ENCODE results near the gene TNPO3. TPM values are rescaled to one million over a fixed set of nuclear protein-coding genes. Genes with fewer than 3 reads are reported as not detected.

Gene TNPO3
- total and polyA plus RNA-seq, 10 of the 15 experiments (the other 5 are each of a cell fraction or from before 2014, with no cell fraction given): 17.6 to 91.8 (median 65.9) TPM

- TF ChIP-seq, protein P1, sequence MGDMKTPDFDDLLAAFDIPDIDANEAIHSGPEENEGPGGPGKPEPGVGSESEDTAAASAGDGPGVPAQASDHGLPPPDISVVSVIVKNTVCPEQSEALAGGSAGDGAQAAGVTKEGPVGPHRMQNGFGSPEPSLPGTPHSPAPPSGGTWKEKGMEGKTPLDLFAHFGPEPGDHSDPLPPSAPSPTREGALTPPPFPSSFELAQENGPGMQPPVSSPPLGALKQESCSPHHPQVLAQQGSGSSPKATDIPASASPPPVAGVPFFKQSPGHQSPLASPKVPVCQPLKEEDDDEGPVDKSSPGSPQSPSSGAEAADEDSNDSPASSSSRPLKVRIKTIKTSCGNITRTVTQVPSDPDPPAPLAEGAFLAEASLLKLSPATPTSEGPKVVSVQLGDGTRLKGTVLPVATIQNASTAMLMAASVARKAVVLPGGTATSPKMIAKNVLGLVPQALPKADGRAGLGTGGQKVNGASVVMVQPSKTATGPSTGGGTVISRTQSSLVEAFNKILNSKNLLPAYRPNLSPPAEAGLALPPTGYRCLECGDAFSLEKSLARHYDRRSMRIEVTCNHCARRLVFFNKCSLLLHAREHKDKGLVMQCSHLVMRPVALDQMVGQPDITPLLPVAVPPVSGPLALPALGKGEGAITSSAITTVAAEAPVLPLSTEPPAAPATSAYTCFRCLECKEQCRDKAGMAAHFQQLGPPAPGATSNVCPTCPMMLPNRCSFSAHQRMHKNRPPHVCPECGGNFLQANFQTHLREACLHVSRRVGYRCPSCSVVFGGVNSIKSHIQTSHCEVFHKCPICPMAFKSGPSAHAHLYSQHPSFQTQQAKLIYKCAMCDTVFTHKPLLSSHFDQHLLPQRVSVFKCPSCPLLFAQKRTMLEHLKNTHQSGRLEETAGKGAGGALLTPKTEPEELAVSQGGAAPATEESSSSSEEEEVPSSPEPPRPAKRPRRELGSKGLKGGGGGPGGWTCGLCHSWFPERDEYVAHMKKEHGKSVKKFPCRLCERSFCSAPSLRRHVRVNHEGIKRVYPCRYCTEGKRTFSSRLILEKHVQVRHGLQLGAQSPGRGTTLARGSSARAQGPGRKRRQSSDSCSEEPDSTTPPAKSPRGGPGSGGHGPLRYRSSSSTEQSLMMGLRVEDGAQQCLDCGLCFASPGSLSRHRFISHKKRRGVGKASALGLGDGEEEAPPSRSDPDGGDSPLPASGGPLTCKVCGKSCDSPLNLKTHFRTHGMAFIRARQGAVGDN (IDR thresholded peaks at IDR 0.05): peak; percentile 92
- TF ChIP-seq, protein P2, sequence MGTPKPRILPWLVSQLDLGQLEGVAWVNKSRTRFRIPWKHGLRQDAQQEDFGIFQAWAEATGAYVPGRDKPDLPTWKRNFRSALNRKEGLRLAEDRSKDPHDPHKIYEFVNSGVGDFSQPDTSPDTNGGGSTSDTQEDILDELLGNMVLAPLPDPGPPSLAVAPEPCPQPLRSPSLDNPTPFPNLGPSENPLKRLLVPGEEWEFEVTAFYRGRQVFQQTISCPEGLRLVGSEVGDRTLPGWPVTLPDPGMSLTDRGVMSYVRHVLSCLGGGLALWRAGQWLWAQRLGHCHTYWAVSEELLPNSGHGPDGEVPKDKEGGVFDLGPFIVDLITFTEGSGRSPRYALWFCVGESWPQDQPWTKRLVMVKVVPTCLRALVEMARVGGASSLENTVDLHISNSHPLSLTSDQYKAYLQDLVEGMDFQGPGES (IDR thresholded peaks at IDR 0.05): 0 out of 2 replicates have a peak, but pooled peaks have one; percentile 5
- TF ChIP-seq EGR1 (IDR thresholded peaks at IDR 0.05; ENCODE audit: borderline replicate concordance in 1 of 2, low read depth in 2 of 2, low read length in 2 of 2) (peak in 1 of 2 experiments; percentile 37; a peak in 1 of 3 replicates), CBFB (IDR thresholded peaks at IDR 0.05; ENCODE audit: low read depth) (peak; percentile 75), MEF2B (IDR thresholded peaks at IDR 0.05; ENCODE audit: partially characterized antibody, poor library complexity, severe bottlenecking) (peak; percentile 97), NKRF (conservative IDR thresholded peaks at IDR 0.05) (peak; percentile 70), IKZF2 (IDR thresholded peaks at IDR 0.05) (peak; percentile 82 to 84), NR2F1 (conservative IDR thresholded peaks at IDR 0.05) (peak; percentile 66), YY1 (IDR thresholded peaks at IDR 0.05; ENCODE audit: low read depth, low read length) (peak; percentile 34; the same call in 1 of the 2 replicates), ETV6 (conservative IDR thresholded peaks at IDR 0.05 in 1 of 2, IDR thresholded peaks at IDR 0.05 in 1 of 2; ENCODE audit: borderline replicate concordance in 1 of 2, low read depth in 1 of 2) (peak in 1 of 2 experiments; percentile 89; a peak in 2 of 4 replicates), POLR2AphosphoS2 (IDR thresholded peaks at IDR 0.05; ENCODE audit: low read depth, low read length) (no peak), ATF7 (IDR thresholded peaks at IDR 0.05; ENCODE audit: low read depth) (0 out of 2 replicates have a peak, but pooled peaks have one; percentile 16), SREBF1 (IDR thresholded peaks at IDR 0.05; ENCODE audit: low read length) (no peak), MEF2A (IDR thresholded peaks at IDR 0.05; ENCODE audit: insufficient read depth, low read depth, low read length) (peak; percentile 60; the same call in 1 of the 2 replicates)
- TF ChIP-seq, protein P3, sequence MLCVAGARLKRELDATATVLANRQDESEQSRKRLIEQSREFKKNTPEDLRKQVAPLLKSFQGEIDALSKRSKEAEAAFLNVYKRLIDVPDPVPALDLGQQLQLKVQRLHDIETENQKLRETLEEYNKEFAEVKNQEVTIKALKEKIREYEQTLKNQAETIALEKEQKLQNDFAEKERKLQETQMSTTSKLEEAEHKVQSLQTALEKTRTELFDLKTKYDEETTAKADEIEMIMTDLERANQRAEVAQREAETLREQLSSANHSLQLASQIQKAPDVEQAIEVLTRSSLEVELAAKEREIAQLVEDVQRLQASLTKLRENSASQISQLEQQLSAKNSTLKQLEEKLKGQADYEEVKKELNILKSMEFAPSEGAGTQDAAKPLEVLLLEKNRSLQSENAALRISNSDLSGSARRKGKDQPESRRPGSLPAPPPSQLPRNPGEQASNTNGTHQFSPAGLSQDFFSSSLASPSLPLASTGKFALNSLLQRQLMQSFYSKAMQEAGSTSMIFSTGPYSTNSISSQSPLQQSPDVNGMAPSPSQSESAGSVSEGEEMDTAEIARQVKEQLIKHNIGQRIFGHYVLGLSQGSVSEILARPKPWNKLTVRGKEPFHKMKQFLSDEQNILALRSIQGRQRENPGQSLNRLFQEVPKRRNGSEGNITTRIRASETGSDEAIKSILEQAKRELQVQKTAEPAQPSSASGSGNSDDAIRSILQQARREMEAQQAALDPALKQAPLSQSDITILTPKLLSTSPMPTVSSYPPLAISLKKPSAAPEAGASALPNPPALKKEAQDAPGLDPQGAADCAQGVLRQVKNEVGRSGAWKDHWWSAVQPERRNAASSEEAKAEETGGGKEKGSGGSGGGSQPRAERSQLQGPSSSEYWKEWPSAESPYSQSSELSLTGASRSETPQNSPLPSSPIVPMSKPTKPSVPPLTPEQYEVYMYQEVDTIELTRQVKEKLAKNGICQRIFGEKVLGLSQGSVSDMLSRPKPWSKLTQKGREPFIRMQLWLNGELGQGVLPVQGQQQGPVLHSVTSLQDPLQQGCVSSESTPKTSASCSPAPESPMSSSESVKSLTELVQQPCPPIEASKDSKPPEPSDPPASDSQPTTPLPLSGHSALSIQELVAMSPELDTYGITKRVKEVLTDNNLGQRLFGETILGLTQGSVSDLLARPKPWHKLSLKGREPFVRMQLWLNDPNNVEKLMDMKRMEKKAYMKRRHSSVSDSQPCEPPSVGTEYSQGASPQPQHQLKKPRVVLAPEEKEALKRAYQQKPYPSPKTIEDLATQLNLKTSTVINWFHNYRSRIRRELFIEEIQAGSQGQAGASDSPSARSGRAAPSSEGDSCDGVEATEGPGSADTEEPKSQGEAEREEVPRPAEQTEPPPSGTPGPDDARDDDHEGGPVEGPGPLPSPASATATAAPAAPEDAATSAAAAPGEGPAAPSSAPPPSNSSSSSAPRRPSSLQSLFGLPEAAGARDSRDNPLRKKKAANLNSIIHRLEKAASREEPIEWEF (IDR thresholded peaks at IDR 0.05; ENCODE audit: insufficient replicate concordance, low read depth, low read length): peak; percentile 28
These were observed 114.2 kb downstream of the TNPO3 start (continued) for GRCh38 chr7:128940494-128941322.
